ENCODE measurements around the gene TAF9B. TPM values are rescaled to one million over a fixed set of nuclear protein-coding genes. Genes with fewer than 3 reads are reported as not detected.

The TAF9B gene, protein sequence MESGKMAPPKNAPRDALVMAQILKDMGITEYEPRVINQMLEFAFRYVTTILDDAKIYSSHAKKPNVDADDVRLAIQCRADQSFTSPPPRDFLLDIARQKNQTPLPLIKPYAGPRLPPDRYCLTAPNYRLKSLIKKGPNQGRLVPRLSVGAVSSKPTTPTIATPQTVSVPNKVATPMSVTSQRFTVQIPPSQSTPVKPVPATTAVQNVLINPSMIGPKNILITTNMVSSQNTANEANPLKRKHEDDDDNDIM
- 40.6 and 47.0 TPM in 2 replicates for total RNA-seq

DNA sequence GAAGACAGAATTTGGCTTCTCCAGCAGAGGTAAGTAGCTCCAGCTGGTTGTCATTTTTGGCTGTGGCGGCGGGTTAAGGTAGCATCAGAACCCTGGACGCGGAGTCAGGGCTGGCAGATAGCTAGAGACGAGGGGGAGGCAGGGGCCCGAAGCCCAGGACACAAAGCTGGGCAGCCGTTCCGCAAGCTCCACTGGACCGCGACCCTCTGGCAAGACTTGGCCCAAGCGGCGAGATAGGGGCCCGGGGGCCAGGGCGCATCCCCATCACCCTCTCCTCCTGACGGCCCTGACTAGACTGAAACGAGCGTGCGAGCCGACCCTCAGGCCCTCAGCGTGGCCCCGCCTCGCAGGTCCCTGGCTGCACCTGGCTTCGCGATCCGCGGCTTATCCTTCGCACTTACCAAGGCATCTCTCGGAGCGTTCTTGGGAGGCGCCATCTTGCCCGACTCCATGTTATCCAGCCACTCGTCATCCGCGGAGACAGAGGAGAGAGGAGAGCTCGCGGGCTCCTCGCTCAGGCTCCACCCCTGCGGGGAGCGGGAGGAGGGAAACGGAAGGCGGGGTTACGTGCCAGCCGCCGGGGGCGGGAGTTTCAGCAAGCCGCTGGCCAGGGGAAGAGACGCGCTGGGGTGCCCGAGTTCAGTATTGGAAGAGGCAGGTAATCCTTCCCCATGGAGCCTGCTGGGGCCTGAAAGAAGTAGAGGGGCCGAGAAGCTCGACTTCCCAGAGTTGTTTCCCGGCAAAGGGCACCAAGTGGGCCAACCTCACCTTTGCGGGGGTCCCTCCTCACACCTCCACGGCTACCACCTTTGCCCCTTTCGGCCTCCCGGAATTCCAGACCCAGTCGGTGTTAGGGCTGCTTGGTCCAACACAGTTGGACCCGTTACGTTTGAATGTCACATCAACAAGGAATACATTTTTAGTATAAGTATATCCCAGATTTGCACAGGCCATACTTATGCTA lies at the start of gene TAF9B:
TSS of gene TAF9B (minus strand) at position 491 of the 964 bp plus-strand sequence. CDS start at position 452, 39 bp downstream.

DNA sequence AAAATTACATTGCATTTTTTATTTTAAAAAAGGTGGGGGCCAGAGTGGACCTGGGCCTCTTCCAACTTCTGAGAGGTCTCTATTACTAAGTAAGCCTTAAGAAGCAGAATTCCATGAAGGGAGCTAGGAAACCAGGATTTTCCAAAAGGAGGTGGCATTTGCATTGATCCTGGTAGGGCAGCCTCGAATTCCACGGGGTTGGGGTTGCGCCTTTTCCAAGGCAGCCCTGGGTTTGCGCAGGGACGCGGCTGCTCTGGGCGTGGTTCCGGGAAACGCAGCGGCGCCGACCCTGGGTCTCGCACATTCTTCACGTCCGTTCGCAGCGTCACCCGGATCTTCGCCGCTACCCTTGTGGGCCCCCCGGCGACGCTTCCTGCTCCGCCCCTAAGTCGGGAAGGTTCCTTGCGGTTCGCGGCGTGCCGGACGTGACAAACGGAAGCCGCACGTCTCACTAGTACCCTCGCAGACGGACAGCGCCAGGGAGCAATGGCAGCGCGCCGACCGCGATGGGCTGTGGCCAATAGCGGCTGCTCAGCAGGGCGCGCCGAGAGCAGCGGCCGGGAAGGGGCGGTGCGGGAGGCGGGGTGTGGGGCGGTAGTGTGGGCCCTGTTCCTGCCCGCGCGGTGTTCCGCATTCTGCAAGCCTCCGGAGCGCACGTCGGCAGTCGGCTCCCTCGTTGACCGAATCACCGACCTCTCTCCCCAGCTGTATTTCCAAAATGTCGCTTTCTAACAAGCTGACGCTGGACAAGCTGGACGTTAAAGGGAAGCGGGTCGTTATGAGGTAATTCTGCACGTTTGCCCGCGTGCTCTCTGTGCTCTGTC lies 35.6 kb downstream of the TAF9B start, which contains the start of gene PGK1:
TSS of gene PGK1 (plus strand) at position 626 of the 824 bp plus-strand sequence. CDS start at position 719, 93 bp downstream.

Other genes starting within 250 kb of the TAF9B start
- 111 and 120 TPM in 2 replicates for gene MAGT1, start 244.2 kb downstream of the TAF9B start, total RNA-seq
- gene COX7B, start 240.2 kb downstream of the TAF9B start, total RNA-seq, result 270 and 399 TPM in 2 replicates
- 18.8 and 20.2 TPM in 2 replicates for gene ATP7A, start 229.0 kb downstream of the TAF9B start, total RNA-seq
- gene PGAM4, start 170.0 kb downstream of the TAF9B start, total RNA-seq, result not detected in 2 replicates
- gene PGK1, start 35.4 kb downstream of the TAF9B start, total RNA-seq, result 437 and 477 TPM in 2 replicates
- gene CYSLTR1, start 188.0 kb upstream of the TAF9B start, total RNA-seq, result not detected in 2 replicates

All from thoracic aorta endothelial cell (primary cell).